HG02759 (cell line): Measurements from ENCODE around the gene ADH1A.
"Not testable (repeated sequence)": the region's sequence is repeated elsewhere in the genome, so short reads cannot be mapped to it uniquely, and the experiment has no call there.

Experiments
- ATAC-seq: cut with Tn5 transposase; IDR thresholded peaks from one replicate; pipeline ENCODE4 v1.9.1; 2021; ENCODE audit warnings: mild to moderate bottlenecking, moderate library complexity; ENCODE audit not compliant: unreplicated experiment

Gene ADH1A

DNA sequence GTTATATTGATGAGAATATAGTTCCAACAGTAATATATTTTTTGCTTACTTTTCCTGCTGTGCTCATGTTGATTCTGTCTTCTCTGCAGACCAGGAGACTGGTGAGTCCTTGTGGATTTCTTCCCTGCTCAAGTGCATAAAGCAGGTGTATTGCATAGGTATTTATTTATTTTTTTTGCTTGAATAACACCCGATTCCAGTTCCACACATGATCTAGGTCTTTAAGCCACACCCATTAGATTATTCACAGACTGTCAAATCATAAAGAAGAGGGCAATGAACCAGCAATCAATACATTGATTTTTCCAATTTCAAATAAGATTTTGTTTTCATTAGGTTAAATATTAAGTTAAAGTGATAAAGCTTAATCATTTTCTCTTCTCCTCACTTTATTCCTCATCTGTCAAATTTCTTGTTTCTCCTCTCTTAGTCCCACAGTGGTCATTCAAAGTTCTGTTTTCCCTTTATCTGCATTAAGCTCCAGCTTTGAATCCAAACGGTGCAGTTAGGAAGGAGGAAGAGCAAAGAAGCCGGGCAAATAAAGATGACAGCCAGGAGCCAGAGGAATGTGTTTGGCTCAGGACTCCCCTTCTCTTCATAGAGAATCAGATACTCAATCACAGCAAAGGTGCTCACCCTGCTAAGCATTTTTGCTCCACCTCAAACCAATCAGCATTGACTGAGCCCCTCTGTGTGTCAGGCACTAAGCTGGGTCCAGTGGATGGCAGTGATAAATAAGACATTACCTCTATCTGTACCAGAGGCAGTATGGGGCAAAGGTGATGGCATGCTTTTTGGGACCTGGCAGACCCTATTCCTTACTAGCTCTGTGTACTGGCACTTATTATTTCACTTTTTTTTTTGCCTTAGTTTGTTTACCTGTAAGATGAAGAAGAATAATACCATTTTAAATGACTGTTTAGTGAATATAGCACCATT lies at the start of gene ADH1A:
Gene ADH1A, minus strand, starts transcription at position 138 of the 939 bp plus-strand sequence. Its CDS starts 71 bp downstream, at position 67.
- ATAC-seq = no peak

- no peak for ATAC-seq
Observed at GRCh38 chr4:99339172-99339571, 48.4 kb upstream of the ADH1A start.

- ATAC-seq = no peak
Observed at GRCh38 chr4:99336553-99336952, 45.8 kb upstream of the ADH1A start.

GRCh38 chr4:99334880-99335279 lies 44.1 kb upstream of the ADH1A start:
- ATAC-seq = no peak

GRCh38 chr4:99330648-99331047 lies 39.9 kb upstream of the ADH1A start:
- no peak for ATAC-seq

GRCh38 chr4:99329876-99330275 lies 39.1 kb upstream of the ADH1A start:
- ATAC-seq = no peak

DNA sequence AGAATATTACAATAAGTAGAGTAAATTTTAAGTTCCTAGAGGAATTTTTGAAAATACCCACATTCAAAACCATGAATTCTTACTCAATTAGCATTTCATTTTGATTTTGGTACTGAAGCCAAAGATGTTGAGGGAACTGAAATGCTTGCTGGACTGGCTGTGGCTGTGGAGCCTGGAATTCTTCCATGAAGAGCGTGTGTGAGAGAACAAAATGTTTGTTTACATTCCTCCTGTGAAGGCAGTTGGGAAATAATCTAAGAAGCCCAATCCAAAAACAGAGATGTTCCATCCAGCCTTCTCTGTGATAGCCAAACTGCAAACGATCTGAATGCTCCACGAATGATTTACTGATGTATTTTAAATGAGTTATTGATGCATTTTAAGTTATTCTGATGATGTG lies 34.2 kb upstream of the ADH1A start:
- ATAC-seq = no peak

DNA sequence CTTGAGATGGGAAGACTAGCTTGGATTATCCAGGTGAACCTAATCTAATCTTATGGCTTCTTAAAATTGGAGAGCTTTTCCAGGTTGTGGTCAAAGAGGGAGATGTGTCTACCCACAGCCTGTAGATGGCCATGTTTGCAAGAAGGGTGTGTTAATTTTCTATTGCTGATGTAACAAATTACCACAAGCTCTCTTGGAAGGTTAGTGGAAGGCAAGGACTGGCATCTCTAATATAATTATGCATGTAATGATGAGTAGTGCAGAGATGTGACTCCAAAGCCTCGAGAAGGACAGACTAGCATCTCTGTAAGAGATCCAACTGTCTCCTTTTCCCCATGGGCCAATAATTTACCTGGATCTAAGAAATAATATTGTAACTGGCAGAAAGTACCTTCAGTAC lies 33.6 kb upstream of the ADH1A start:
- ATAC-seq = no peak

- no peak for ATAC-seq
Observed at GRCh38 chr4:99323756-99324155, 33.0 kb upstream of the ADH1A start.

- no peak for ATAC-seq
Observed at GRCh38 chr4:99321241-99322191, 30.7 kb upstream of the ADH1A start, which contains the start of gene ADH1B. Gene ADH1B, minus strand, starts transcription at chr4:99321401. Its CDS starts 70 bp downstream, at chr4:99321331.

DNA sequence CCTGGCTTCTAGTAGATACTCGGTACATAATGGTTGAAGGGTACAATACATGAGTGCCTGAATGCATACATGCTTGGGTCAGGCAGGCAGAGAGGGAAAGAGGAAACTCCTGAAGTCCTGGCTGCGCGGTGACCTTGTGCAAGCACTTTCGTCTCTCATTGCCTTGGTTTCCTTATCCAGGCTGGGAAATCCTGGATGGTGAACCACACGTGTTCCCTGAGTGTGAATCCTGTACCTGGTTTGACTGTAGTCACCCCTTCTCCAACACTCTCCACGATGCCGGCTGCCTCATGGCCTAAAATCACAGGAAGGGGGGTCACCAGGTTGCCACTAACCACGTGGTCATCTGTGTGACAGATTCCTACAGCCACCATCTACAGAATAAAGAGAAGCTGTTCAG lies 27.0 kb upstream of the ADH1A start:
- not testable (repeated sequence) for ATAC-seq

GRCh38 chr4:99317354-99317753 lies 26.6 kb upstream of the ADH1A start:
- ATAC-seq = no peak

DNA sequence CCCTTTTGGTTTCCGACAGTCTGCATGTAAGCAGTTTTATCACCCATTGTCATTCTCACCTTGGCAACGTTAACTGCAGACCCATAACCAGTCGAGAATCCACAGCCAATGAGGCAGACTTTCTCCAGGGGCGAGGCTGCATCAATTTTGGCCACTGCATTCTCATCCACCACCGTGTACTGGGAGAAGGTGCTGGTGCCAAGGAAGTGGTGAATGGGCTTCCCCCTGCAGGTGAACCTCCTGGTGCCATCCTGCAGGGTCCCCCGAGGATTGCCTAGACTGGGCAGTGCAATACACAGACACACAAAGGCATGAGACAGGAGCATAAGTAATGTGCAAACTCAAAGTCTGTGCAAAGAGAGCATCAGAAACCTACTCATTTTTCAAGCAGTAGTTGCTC lies 25.1 kb upstream of the ADH1A start:
- no peak for ATAC-seq

DNA sequence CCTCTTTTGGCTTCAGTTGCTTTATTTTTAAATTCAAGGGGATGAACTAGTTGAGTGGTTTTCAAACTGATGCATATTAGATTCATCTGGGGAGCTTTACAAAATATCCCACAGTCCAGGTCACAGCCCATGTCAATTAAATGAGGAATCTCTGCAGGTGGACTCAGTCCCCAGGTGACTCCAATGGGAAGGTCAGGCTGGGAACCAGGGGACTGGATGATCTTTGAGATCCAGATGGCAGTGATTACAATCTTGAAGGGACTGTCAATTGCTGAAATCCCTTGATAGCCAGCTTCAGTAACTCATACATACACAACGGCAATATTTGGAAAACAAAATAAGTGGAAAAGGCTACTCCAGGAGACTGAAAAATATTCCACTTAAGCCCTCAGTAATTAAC lies 23.4 kb upstream of the ADH1A start:
- no peak for ATAC-seq

DNA sequence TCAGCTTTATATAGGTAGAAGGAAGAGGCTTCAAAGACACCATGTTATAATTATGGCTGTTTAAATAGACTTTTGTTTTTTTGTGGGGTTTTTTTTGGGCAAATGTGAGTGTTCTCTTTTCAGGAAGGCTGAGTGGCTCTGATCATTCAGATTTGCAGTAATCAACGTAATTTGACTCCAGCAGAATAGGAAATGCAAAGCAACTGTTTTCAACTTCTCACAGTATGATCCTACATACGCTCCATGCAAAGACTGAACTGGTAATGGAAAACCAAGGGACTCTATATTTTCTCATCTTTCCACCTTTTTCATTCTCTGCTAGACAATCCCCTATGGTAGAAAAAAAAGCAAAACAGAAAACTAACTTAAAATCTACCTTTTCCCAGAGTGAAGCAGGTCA lies 19.6 kb upstream of the ADH1A start:
- no peak for ATAC-seq

GRCh38 chr4:99305638-99306400 lies 15.0 kb upstream of the ADH1A start:
- no peak for ATAC-seq

DNA sequence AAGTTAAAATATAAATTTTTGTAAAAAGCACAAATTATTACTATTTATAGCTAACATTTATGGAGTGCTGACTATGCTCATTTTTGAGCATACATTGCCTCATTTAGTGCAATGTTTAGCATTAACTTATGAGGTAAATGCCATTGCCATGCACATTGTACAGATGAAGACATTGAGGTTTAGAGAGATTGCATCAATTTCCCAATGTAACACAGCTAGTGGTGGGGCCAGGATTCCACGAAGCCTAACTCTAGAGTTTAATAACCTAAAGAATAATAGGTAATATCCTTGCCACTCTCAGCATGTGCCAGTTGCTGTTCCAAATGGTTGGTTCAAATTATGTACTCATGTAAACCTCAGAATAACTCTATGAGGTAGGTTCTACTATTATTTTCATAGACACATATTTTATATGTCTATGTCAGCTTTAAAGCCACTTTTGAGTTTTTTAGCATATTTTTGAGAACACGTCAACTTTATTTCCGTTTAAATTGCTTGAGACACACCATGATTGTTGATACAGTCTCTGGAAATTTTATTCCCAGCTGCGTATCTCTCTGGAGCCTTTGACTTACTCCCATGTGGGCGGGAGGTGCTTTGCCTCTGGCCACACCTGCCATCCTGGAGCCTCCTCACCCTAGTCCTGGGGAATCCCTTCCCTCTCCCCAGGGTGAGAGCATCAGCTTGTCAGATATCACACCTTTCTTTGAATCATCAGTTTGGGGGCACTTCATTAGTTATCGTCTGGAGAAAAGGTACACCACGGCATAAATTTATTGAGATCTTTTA lies 10.8 kb upstream of the ADH1A start:
- no peak for ATAC-seq

DNA sequence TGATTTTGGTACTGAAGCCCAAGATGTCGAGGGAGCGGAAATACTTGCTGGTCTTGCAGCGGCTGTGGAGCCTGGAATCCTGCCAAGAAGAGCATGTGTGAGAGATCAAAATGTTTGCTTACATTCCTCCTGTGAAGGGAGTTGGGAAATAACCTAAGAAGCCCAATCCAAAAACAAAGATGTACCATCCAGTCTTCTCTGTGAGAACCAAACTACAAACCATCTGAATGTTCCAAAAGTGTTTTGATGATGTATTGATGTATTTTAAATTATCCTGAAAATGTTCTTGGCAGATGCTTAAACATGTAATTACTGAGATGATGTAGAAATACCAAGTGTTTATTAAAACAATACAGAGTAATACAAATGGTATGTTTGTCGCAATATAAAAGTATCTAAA lies 10.1 kb upstream of the ADH1A start:
- ATAC-seq = no peak

GRCh38 chr4:99293357-99293756 lies 2.6 kb upstream of the ADH1A start:
- no peak for ATAC-seq

- ATAC-seq = no peak
Observed at GRCh38 chr4:99285387-99285786, 5.4 kb downstream of the ADH1A start.
